Stimulated activated CD4-positive, alpha-beta T cell treated with anti-CD3 and anti-CD28 coated beads, TNF-alpha, amount 100 ng/mL, for 4 hours (primary cell): ENCODE measurements around the gene CDK2AP2.
"Not testable (repeated sequence)": the region's sequence is repeated elsewhere in the genome, so short reads cannot be mapped to it uniquely, and the experiment has no call there.

Source experiments
- DNase-seq, 3 experiments: peaks; one replicate each; pipeline ENCODE4 v3.0.0-alpha.2; 2020; ENCODE audit warnings: low read depth in 3 of 3

CDK2AP2 gene, protein sequence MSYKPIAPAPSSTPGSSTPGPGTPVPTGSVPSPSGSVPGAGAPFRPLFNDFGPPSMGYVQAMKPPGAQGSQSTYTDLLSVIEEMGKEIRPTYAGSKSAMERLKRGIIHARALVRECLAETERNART

GRCh38 chr11:67507864-67508485, at the start of gene CDK2AP2:
Gene CDK2AP2 (minus strand): TSS chr11:67508162. CDS start chr11:67508082, 80 bp downstream.
- DNase-seq: peak; percentile 92 to 96 (median 94)

GRCh38 chr11:67556244-67556643, 48.3 kb upstream of the CDK2AP2 start:
- no peak for DNase-seq

DNA sequence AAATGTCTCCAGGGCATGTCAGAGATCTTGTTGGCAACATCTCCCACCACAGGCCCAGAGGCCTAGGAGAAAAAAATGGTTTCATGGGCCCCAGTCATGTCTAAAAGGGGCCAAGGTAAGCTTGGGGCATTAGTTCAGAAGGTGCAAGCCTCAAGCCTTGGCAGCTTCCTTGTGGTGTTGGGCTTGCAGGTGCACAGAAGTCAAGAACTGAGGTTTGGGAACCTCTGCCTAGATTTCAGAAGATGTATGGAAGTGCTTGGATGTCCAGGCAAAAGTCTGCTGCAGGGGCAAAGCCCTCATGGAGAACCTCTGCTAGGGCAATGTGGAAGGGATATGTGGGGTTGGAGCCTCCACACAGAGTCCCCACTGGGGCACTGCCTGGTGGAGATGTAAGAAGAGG, 43.7 kb upstream of the CDK2AP2 start:
- DNase-seq: not testable (repeated sequence)

GRCh38 chr11:67551127-67551526, 43.2 kb upstream of the CDK2AP2 start:
- no peak for DNase-seq

DNA sequence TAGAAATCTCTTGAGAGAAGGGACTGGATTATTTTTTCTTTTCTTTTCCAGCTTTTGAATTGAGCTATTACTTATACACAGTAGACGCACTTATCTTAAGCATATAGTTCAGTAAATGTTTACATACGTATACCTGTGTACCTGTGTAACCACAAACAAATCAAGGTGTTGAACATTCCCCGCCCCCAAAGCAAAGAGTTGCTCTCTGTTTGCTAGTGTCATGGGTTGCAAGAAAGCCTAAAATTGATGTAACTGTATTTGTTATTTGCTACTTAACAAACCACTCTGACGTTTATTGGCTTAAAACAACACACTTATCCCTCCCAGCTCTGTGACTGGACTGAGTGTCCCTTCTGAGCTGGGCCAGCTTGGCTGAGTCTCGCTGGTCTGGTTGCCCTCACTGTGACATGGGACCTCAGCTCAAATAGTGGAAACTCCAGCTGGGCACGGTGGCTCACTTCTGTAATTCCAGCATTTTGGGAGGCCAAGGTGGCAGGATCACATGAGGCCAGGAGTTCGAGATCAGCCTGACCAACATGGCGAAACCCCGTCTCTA, 40.7 kb upstream of the CDK2AP2 start:
- DNase-seq: no peak

DNA sequence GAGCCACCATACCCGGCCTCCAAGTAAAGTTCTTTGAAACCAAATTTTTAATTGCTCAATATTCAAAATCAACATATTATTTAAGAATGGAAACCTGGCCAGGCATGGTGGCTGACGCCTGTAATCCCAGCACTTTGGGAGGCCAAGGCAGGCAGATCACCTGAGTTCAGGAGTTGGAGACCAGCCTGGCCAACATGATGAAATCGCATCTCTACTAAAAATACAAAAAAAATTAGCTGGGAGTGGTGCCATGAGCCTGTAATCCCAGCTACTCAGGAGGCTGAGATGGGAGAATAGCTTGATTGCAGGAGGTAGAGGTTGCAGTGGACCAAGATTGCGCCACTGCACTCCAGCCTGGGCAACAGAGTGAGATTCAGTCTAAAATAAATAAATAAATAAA, 40.1 kb upstream of the CDK2AP2 start:
- DNase-seq: not testable (repeated sequence)

- no peak for DNase-seq
Observed at GRCh38 chr11:67545280-67545679, 37.3 kb upstream of the CDK2AP2 start.

- no peak for DNase-seq
Observed at GRCh38 chr11:67544616-67545242, 36.8 kb upstream of the CDK2AP2 start.

- no peak for DNase-seq
Observed at GRCh38 chr11:67543585-67543984, 35.6 kb upstream of the CDK2AP2 start.

DNA sequence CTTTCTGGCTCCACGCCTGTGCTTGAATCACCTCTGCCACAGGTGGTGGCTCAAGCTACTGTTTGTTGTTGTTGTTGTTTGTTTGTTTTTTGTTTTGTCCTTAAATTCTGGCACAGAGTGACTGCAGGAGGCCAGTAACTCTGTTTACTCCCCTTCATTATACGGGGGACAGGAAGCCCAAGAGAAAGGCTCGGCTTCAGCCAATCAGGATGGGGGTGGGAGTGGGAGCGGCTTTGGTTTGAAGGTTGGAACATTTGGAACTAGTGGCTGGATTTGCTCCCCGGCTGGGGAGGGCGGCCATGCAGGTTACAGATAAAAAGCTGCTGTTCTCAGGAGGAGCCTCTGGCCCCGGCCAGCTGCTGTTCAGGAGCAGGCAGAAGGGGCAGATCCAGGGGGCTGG, 35.0 kb upstream of the CDK2AP2 start:
- DNase-seq: no peak

- no peak for DNase-seq
Observed at GRCh38 chr11:67542169-67542568, 34.2 kb upstream of the CDK2AP2 start.

GRCh38 chr11:67541198-67541597, 33.2 kb upstream of the CDK2AP2 start:
- no peak for DNase-seq

GRCh38 chr11:67539550-67539949, 31.6 kb upstream of the CDK2AP2 start:
- DNase-seq: no peak

DNA sequence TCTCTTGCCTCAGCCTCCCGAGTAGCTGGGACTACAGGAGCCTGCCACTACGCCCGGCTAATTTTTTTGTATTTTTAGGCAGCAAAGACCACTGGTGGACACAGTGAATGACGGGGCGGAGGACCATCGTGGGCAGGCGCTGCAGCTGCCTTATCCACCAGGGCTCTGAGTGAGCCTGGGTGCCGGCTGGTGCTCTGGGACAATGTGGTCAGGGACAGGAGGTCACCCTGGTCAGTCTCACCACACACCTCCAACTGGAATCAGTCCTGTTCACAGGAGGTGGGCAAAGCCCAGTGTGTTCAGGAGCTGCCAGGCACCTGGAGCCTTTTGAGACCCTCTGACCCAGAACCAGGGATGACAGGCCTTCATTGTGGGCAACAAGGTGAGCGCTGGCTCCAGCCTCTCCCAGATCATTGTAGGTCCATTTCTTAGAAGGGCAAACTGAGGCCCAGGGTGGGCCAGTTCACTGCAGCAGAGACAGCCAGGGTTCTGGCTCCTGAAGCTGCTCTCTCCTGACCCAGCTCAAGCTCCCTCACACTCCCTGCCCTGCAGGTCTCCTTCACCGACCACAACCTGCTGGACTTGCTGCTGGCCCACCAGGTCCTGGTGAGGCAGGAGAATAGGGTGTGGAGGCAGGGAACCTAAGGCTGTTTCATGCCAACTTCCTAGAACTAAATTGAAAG, 31.0 kb upstream of the CDK2AP2 start:
- no peak for DNase-seq

DNA sequence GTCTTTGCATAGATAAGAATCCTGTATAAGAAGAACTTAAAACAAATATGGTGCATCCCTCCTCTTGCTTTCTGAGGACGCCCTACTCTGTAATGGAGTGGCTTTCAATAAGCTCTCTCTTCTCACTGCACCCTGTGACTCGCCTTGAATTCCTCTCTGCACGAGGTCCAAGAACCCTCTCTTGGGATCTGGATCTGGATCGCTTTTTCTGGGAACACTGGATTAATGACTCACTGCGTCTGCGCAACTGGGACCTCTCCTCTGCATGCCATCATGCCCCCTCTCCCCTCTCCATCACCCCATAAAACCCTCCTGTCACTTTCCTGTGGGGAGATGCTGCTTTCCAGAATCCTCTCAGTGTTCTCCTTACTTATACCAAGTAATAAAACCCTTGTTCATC, 30.3 kb upstream of the CDK2AP2 start:
- no peak for DNase-seq

DNA sequence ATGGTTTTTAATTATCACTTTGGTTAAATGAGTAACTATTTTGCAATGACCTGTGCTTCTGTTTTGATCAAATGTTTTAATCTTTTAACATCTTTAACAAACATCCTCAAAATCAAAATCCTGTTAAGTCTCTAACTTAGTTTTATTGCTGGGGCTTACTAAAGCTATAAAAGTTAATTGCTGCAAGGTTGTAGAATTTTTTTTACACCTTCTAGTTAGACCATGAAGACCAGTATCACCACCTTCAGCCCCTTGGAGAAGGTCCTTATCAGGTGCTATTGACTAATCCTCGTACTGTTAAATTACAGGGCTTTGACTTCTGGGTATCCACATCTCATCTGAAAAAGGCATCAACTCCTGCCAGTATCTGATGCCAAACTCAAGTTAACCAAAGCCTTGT, 27.6 kb upstream of the CDK2AP2 start:
- DNase-seq: no peak

- DNase-seq: no peak
Observed at GRCh38 chr11:67534070-67534679, 26.2 kb upstream of the CDK2AP2 start.

- no peak for DNase-seq
Observed at GRCh38 chr11:67532889-67533288, 24.9 kb upstream of the CDK2AP2 start.

DNA sequence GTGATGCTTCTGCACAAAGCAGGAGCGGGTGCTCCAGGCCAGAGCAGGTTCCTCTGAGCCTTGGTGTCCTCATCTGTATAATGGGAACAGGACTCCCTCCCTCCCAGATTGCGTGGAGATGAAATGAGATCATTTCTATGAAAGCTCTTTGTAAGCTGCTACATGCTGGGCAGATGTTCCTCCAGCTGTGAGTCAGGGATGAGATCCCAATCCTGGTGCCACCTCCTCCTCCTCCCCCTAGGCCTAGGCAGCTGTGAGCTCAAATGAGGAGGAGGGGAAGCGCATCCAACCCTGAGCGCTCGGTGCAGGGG, 22.3 kb upstream of the CDK2AP2 start:
- no peak for DNase-seq

DNA sequence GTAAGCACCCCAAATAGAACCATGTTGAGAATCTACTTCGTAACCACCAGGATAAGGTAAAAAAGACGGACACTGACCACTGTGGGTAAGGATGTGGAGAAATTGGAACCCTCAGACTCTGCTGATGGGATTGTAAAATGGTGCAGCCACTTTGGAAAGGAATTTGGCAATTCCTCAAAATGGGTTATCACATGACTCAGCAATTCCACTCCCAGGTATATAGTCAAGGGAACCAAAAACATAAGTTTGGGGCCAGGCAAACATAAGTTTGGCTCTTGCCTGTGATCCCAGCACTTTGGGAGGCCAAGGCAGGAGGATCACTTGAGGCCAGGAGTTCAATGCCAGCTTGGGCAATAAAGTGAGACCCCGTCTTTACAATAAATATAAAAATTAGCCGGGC, 20.4 kb upstream of the CDK2AP2 start:
- DNase-seq: no peak

GRCh38 chr11:67525275-67525976, 17.5 kb upstream of the CDK2AP2 start:
- DNase-seq: no peak

GRCh38 chr11:67524480-67524808, 16.5 kb upstream of the CDK2AP2 start:
- no peak for DNase-seq
